Body of pancreas (tissue), 4 donors: ENCODE measurements around the gene CAMKK2. TPM values are rescaled to one million over a fixed set of nuclear protein-coding genes. Genes with fewer than 3 reads are reported as not detected.
"Not testable (repeated sequence)": the region's sequence is repeated elsewhere in the genome, so short reads cannot be mapped to it uniquely, and the experiment has no call there.

ENCODE experiments used
- ATAC-seq: fragments of 150-250 bp; one replicate; pipeline ENCODE4 v1.9.1; 2016
- DNase-seq, 4 donors: peaks; one replicate each; pipeline ENCODE4 v3.0.0-alpha.2; 2019
- H3K27ac ChIP-seq, 4 donors: fragments of 200-600 bp; sonication (generic); 1 replicate in 3 of 4; 2 replicates in 1 of 4; pipeline versions ENCODE4 v1.5.1 to v1.6.1; 2016 to 2019; ENCODE audit warnings: mild to moderate bottlenecking in 1 of 4, mixed read lengths in 1 of 4, moderate library complexity in 1 of 4
- H3K27me3 ChIP-seq, 2 donors: fragments of 200-600 bp; sonication (generic); one replicate each; pipeline ENCODE4 v1.6.0; 2016; ENCODE audit warnings: mild to moderate bottlenecking in 1 of 2
- H3K36me3 ChIP-seq, 2 donors: fragments of 200-600 bp; sonication (generic); replicated peaks in 1 of 2; 2 replicates each; pipeline ENCODE4 v1.5.1; 2016; ENCODE audit warnings: low read depth in 2 of 2; ENCODE audit not compliant: insufficient read depth in 1 of 2
- H3K4me1 ChIP-seq: fragments of 200-600 bp; sonication (generic); one replicate; pipeline ENCODE4 v1.6.0; 2016
- H3K4me3 ChIP-seq, 2 donors: fragments of 200-600 bp; sonication (generic); 1 replicate in 1 of 2; 2 replicates in 1 of 2; pipeline ENCODE4 v1.5.1; 2016 to 2019
- H3K9me3 ChIP-seq, 3 donors: fragments of 200-600 bp; sonication (generic); 1 replicate in 2 of 3; 2 replicates in 1 of 3; pipeline ENCODE4 v1.5.1; 2016
- CTCF ChIP-seq, 7 experiments: fragments of 450-650 bp in 4 of 7; fragments of 200-600 bp in 3 of 7; sonication (generic) in 3 of 7; IDR thresholded peaks; one replicate each; pipeline ENCODE4 v1.5.1; 2016 to 2019; ENCODE audit warnings: antibody characterized with exemption in 7 of 7
- POLR2A ChIP-seq, 3 donors: fragments of 450-650 bp; IDR thresholded peaks; one replicate each; pipeline ENCODE4 v1.6.1; 2016; ENCODE audit warnings: antibody characterized with exemption in 3 of 3, mild to moderate bottlenecking in 2 of 3
- WGBS, 2 donors: methylation state at CpG; one replicate each; pipeline ENCODE4 v1.1.5; 2017; 5-methylcytosine and 5-hydroxymethylcytosine counted together
- intact Hi-C: fragments of 100-400 bp; cut with DNase I; formaldehyde crosslinking; loops from one replicate; pipeline ENCODE4 v1.15.1; 2023
- total RNA-seq, 2 donors: library from RNA; depleted of rRNA; stranded (reverse); fragments of >200 nt; gene quantifications; one replicate each; pipeline ENCODE4 v1.1.0, GENCODE V29; 2016

Gene CAMKK2
- total RNA-seq, 2 donors from 2014 or later, result 17.4 to 70.5 TPM

DNA sequence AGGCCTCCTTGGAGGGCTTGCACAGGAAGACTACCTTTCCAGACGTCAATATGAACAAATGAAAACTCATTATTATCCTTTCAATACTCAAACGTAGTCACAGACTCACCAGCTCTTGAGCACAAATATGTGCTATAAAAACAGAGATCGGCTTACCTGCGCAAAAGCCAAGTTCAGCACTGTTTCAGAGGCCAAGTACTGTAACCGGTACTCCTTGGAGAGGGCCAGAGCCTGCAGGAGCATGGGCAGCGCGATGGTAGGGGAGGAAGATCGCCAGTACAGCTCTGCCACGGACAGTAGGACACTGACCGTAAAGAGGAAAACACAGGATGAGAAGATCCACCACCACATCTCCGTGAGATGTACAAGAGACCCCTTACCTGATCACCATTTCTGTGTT is 21.6 kb upstream of the CAMKK2 start:
- ATAC-seq, result no peak

GRCh38 chr12:121314431-121314830 is 17.9 kb upstream of the CAMKK2 start:
- 82 to 86% methylated on average over 3 of the region's 3 CpGs for WGBS, 2 donors
- intact Hi-C loops, result no loop called here
- H3K27me3 ChIP-seq, result no peaks in the 10 kb centered on the region
- no peaks in the 10 kb centered on the region for H3K9me3 ChIP-seq
- H3K27ac ChIP-seq, result no peak overlapping the region
- H3K36me3 ChIP-seq, result peaks cover 0 to 10% of the 10 kb centered on the region in 2 donors
- no peaks in the 10 kb centered on the region for H3K4me1 ChIP-seq
- no peak for DNase-seq
- H3K4me3 ChIP-seq, result no peak overlapping the region
- ATAC-seq, result no peak
- TF ChIP-seq CTCF (IDR thresholded peaks at IDR 0.05) (no peak), POLR2A (IDR thresholded peaks at IDR 0.05) (no peak)

More for the DNA sequence above, 21.6 kb upstream of the CAMKK2 start:
- 91 to 94% methylated on average over 11 of the region's 11 CpGs for WGBS, 2 donors
- DNase-seq, result no peak
- Histone ChIP-seq H3K4me3 (no peak overlapping the region), H3K27ac (no peak overlapping the region), H3K4me1 (no peaks in the 10 kb centered on the region), H3K9me3 (no peaks in the 10 kb centered on the region), H3K27me3 (no peaks in the 10 kb centered on the region), H3K36me3 (peaks cover 0 to 13% of the 10 kb centered on the region in 2 donors)
- intact Hi-C loops, result no loop called here
- TF ChIP-seq CTCF (IDR thresholded peaks at IDR 0.05) (no peak), POLR2A (IDR thresholded peaks at IDR 0.05) (no peak)

- H3K4me3 ChIP-seq, H3K27me3 ChIP-seq, ATAC-seq, intact Hi-C loops, DNase-seq, H3K4me1 ChIP-seq, H3K27ac ChIP-seq, H3K9me3 ChIP-seq: not testable (repeated sequence)
- peaks cover 8 to 13% of the 10 kb centered on the region in 2 donors for H3K36me3 ChIP-seq
- 60 to 79% methylated on average over 1 of the region's 1 CpG for WGBS, 2 donors
Observed at GRCh38 chr12:121310231-121310630, 13.7 kb upstream of the CAMKK2 start.

- H3K27ac ChIP-seq, ATAC-seq, H3K27me3 ChIP-seq, intact Hi-C loops, H3K4me1 ChIP-seq, H3K9me3 ChIP-seq, DNase-seq, H3K4me3 ChIP-seq: not testable (repeated sequence)
- WGBS, 2 donors, result 97% methylated on average over 8 of the region's 8 CpGs
- H3K36me3 ChIP-seq, result peaks cover 8 to 13% of the 10 kb centered on the region in 2 donors
Observed at GRCh38 chr12:121307397-121307796, 10.9 kb upstream of the CAMKK2 start.

DNA sequence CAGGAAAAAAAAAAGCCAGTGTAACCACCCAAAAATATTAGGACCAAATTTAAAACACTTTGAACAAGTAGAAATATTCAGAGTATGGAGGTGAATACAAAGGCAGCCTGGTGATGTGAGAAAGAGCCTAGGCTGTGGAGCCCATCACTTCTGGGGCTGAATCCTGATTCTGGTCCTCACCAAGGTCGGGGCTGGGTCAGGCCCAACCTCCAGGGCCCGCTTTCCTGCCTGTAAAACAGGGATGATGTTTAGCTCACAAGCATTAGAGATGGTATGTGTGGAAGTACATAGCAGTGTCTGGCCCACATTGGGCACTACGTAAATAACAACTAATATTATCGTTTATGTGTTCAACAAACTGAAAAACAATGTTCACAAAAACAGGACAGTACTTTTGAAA is 7.8 kb upstream of the CAMKK2 start:
- Histone ChIP-seq H3K27ac (no peak overlapping the region), H3K9me3 (no peaks in the 10 kb centered on the region), H3K27me3 (no peaks in the 10 kb centered on the region), H3K4me1 (peaks cover 8% of the 10 kb centered on the region), H3K36me3 (peaks cover 8% of the 10 kb centered on the region in 2 donors), H3K4me3 (no peak overlapping the region)
- intact Hi-C loops, result no loop called here
- DNase-seq, result no peak
- TF ChIP-seq POLR2A (IDR thresholded peaks at IDR 0.05) (no peak), CTCF (IDR thresholded peaks at IDR 0.05) (no peak)
- WGBS, 2 donors, result 74 to 83% methylated on average over 4 of the region's 4 CpGs
- no peak for ATAC-seq

DNA sequence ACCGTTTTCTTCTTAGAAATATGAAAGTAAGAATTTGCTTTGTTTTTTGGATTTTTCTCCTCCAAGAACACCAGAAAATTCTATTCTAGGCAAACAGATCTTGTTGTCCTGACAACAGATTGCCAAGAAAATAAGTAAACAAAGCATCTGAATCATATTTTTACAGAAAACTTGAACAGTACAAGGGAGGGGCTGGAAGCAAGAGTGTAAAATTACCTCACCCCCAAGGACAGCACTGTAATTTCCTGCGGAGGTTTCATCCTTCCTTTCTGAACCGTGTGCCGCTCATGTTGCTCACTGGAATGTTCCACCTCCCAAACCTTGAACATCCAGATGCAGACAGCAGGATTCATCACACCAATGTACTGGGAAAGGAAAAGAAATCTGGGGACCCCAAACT is 5.4 kb upstream of the CAMKK2 start:
- Histone ChIP-seq H3K27ac (no peak overlapping the region), H3K4me3 (no peak overlapping the region), H3K9me3 (no peaks in the 10 kb centered on the region), H3K4me1 (peaks cover 17% of the 10 kb centered on the region), H3K36me3 (no peaks in the 10 kb centered on the region), H3K27me3 (no peaks in the 10 kb centered on the region)
- intact Hi-C loops, result no loop called here
- ATAC-seq (no peak), DNase-seq (no peak)
- WGBS, 2 donors, result 62 to 69% methylated on average over 4 of the region's 4 CpGs
- TF ChIP-seq POLR2A (IDR thresholded peaks at IDR 0.05), result no peak
- TF ChIP-seq CTCF (IDR thresholded peaks at IDR 0.05), result no peak
